H1 (cell line): Measurements from ENCODE around the gene ERP29. TPM values are rescaled to one million over a fixed set of nuclear protein-coding genes. Genes with fewer than 3 reads are reported as not detected.

Source experiments
- CTCF ChIA-PET: fragments of 300-600 bp; sonication (Branson Sonifier 250); formaldehyde crosslinking; loops from one replicate; lab custom pipeline; 2021; ENCODE audit not compliant: partially characterized antibody; lab: Charles Lee
- POLR2A ChIA-PET: fragments of 300-600 bp; sonication (Branson Sonifier 250); formaldehyde crosslinking; loops from one replicate; lab custom pipeline; 2021; ENCODE audit warnings: inconsistent platforms; ENCODE audit not compliant: partially characterized antibody; lab: Charles Lee
- DNase-seq, 2 experiments: peaks; one replicate each; pipeline versions ENCODE4 v3.0.0 to v3.0.0-alpha.2; 2010 to 2022; ENCODE audit warnings: low spot score in 2 of 2, low read depth in 1 of 2, mixed read lengths in 1 of 2
- FAIRE-seq: peaks from 2 replicates; lab custom pipeline; 2011; peaks lifted over from hg19 to GRCh38; lab: Jason Lieb, UNC
- H2AFZ ChIP-seq: 2 replicates; pipeline ENCODE4 v1.8.1; 2012; ENCODE audit warnings: low read length, inconsistent platforms
- H2AK5ac ChIP-seq: 2 replicates; pipeline ENCODE4 v1.6.1; 2013; ENCODE audit warnings: low read depth, low read length
- H2BK120ac ChIP-seq: replicated peaks from 2 replicates; pipeline ENCODE3; 2013; ENCODE audit warnings: low read depth, low read length, inconsistent platforms
- H2BK12ac ChIP-seq: 2 replicates; pipeline ENCODE4 v1.6.1; 2013; ENCODE audit warnings: low read depth, low read length
- H2BK15ac ChIP-seq: 2 replicates; pipeline ENCODE4 v1.6.1; 2013; ENCODE audit warnings: low read length
- H2BK20ac ChIP-seq: 2 replicates; pipeline ENCODE4 v1.6.1; 2013; ENCODE audit warnings: low read length
- H2BK5ac ChIP-seq: 2 replicates; pipeline ENCODE4 v1.6.1; 2013; ENCODE audit warnings: low read depth, low read length
- H3K14ac ChIP-seq: 2 replicates; pipeline ENCODE4 v1.6.1; 2013; ENCODE audit warnings: inconsistent platforms; ENCODE audit not compliant: insufficient read length
- H3K18ac ChIP-seq: 2 replicates; pipeline ENCODE4 v1.6.1; 2013; ENCODE audit warnings: low read length; ENCODE audit errors: extremely low read depth
- H3K23ac ChIP-seq: 2 replicates; pipeline ENCODE4 v1.6.1; 2013; ENCODE audit warnings: inconsistent platforms; ENCODE audit not compliant: insufficient read length
- H3K23me2 ChIP-seq: 2 replicates; pipeline ENCODE4 v1.6.1; 2013; ENCODE audit warnings: low read depth, low read length
- H3K27ac ChIP-seq: 2 replicates; pipeline ENCODE4 v1.6.1; 2011; ENCODE audit warnings: low read depth, low read length, inconsistent platforms
- H3K27me3 ChIP-seq, 4 experiments: replicated peaks in 1 of 4; 1 replicate in 1 of 4; 2 replicates in 3 of 4; pipeline versions ENCODE4 v1.6.1 to v1.8.1; 2011 to 2013; ENCODE audit warnings: low read length in 3 of 4, mild to moderate bottlenecking in 3 of 4, inconsistent platforms in 2 of 4, mixed read lengths in 2 of 4, moderate library complexity in 1 of 4; ENCODE audit not compliant: control insufficient read depth in 3 of 4, insufficient read depth in 3 of 4; ENCODE audit errors: extremely low read depth in 1 of 4
- H3K36me3 ChIP-seq, 4 experiments: 2 replicates each; pipeline versions ENCODE4 v1.6.1 to v1.8.1; 2011 to 2013; ENCODE audit warnings: mild to moderate bottlenecking in 4 of 4, low read length in 3 of 4, moderate library complexity in 2 of 4, control low read depth in 1 of 4, inconsistent platforms in 1 of 4; ENCODE audit not compliant: insufficient read depth in 4 of 4, control insufficient read depth in 2 of 4
- H3K4ac ChIP-seq: replicated peaks from 2 replicates; pipeline ENCODE3; 2013; ENCODE audit warnings: low read length, low read depth, mixed read lengths, inconsistent platforms; ENCODE audit not compliant: insufficient read length
- H3K4me1 ChIP-seq, 4 experiments: replicated peaks in 1 of 4; 1 replicate in 1 of 4; 2 replicates in 3 of 4; pipeline versions ENCODE4 v1.6.1 to v1.8.1; 2011 to 2013; ENCODE audit warnings: low read length in 3 of 4, inconsistent platforms in 2 of 4, mixed read lengths in 1 of 4; ENCODE audit not compliant: insufficient read depth in 4 of 4, control insufficient read depth in 3 of 4
- H3K4me2 ChIP-seq, 2 experiments: 2 replicates each; pipeline versions ENCODE4 v1.6.1 to v1.8.1; 2011 to 2013; ENCODE audit warnings: low read depth in 2 of 2, low read length in 2 of 2, control low read depth in 1 of 2, inconsistent platforms in 1 of 2, mild to moderate bottlenecking in 1 of 2; ENCODE audit not compliant: insufficient read depth in 1 of 2
- H3K4me3 ChIP-seq, 4 experiments: fragments of 200-600, 300-600 bp in 1 of 4; sonication (generic), shearing (Covaris generic), sonication (Bioruptor Twin) in 1 of 4; 2 replicates each; pipeline versions ENCODE4 v1.5.1 to v1.8.1; 2011 to 2016; ENCODE audit warnings: low read length in 4 of 4, low read depth in 3 of 4, control low read depth in 2 of 4, inconsistent platforms in 2 of 4, mild to moderate bottlenecking in 2 of 4, mixed read lengths in 1 of 4, moderate library complexity in 1 of 4; ENCODE audit not compliant: insufficient read depth in 2 of 4; ENCODE audit errors: extremely low read depth in 1 of 4
- H3K56ac ChIP-seq: replicated peaks from 2 replicates; pipeline ENCODE3; 2013; ENCODE audit warnings: low read depth, mild to moderate bottlenecking, mixed read lengths, low read length, inconsistent platforms; ENCODE audit not compliant: insufficient read length
- H3K79me1 ChIP-seq: 2 replicates; pipeline ENCODE4 v1.6.1; 2013; ENCODE audit warnings: low read depth, low read length, control low read depth
- H3K79me2 ChIP-seq, 2 experiments: 2 replicates each; pipeline versions ENCODE4 v1.6.1 to v1.8.1; 2012 to 2013; ENCODE audit warnings: low read length in 2 of 2, mild to moderate bottlenecking in 2 of 2, inconsistent platforms in 1 of 2; ENCODE audit not compliant: insufficient read depth in 2 of 2, control insufficient read depth in 1 of 2
- H3K9ac ChIP-seq, 4 experiments: replicated peaks in 1 of 4; 1 replicate in 1 of 4; 2 replicates in 3 of 4; pipeline versions ENCODE4 v1.6.1 to v1.8.1; 2011 to 2013; ENCODE audit warnings: low read depth in 3 of 4, low read length in 3 of 4, control low read depth in 2 of 4, mild to moderate bottlenecking in 2 of 4, moderate library complexity in 2 of 4, inconsistent platforms in 1 of 4; ENCODE audit errors: extremely low read depth in 1 of 4
- H3K9me3 ChIP-seq, 2 experiments: 2 replicates each; pipeline versions ENCODE4 v1.6.1 to v1.8.1; 2012 to 2013; ENCODE audit warnings: mild to moderate bottlenecking in 2 of 2, moderate library complexity in 2 of 2, control low read depth in 1 of 2, inconsistent platforms in 1 of 2, low read depth in 1 of 2, low read length in 1 of 2, mixed read lengths in 1 of 2; ENCODE audit not compliant: insufficient read depth in 2 of 2
- H4K20me1 ChIP-seq, 2 experiments: replicated peaks in 1 of 2; 2 replicates each; pipeline versions ENCODE3 to v1.8.1; 2011 to 2013; ENCODE audit warnings: inconsistent platforms in 2 of 2, low read length in 2 of 2, mild to moderate bottlenecking in 1 of 2; ENCODE audit not compliant: insufficient read depth in 2 of 2, control insufficient read depth in 1 of 2
- H4K5ac ChIP-seq: 2 replicates; pipeline ENCODE4 v1.6.1; 2013; ENCODE audit warnings: low read length, low read depth, mixed read lengths, inconsistent platforms; ENCODE audit not compliant: insufficient read length
- H4K8ac ChIP-seq: 2 replicates; pipeline ENCODE4 v1.8.0; 2013; ENCODE audit warnings: mild to moderate bottlenecking, moderate library complexity, low read length, inconsistent platforms; ENCODE audit not compliant: insufficient read depth; ENCODE audit errors: extremely low read depth
- H4K91ac ChIP-seq: replicated peaks from 2 replicates; pipeline ENCODE3; 2013; ENCODE audit warnings: low read length, mixed read lengths, inconsistent platforms; ENCODE audit not compliant: insufficient read length
- CBX8 ChIP-seq: fragments of 300-800, 300-1000 bp; sonication (generic); IDR thresholded peaks from 2 replicates; pipeline ENCODE4 v1.7.1; 2016; ENCODE audit warnings: low read depth, low read length, borderline replicate concordance
- CHD2 ChIP-seq: IDR thresholded peaks from 2 replicates; pipeline ENCODE4 v1.6.1; 2012; ENCODE audit warnings: low read length, improper control_type of control experiment
- EP300 ChIP-seq, 2 experiments: IDR thresholded peaks; 1 replicate in 1 of 2; 2 replicates in 1 of 2; pipeline ENCODE4 v1.6.1; 2011 to 2012; ENCODE audit warnings: low read depth in 2 of 2, low read length in 2 of 2, mild to moderate bottlenecking in 2 of 2, borderline replicate concordance in 1 of 2, inconsistent platforms in 1 of 2, moderate library complexity in 1 of 2
- EZH2 ChIP-seq: fragments of 200-600 bp; sonication (generic); IDR thresholded peaks from 2 replicates; pipeline ENCODE4 v1.7.1; 2012; ENCODE audit warnings: low read depth, mild to moderate bottlenecking, moderate library complexity, low read length, inconsistent platforms; ENCODE audit not compliant: severe bottlenecking
- HDAC2 ChIP-seq, 2 experiments: fragments of 300-600 bp in 1 of 2; sonication (generic) in 1 of 2; IDR thresholded peaks; 2 replicates each; pipeline ENCODE4 v1.6.1; 2011 to 2012; ENCODE audit warnings: low read depth in 2 of 2, low read length in 2 of 2, mild to moderate bottlenecking in 2 of 2, moderate library complexity in 2 of 2, borderline replicate concordance in 1 of 2, inconsistent platforms in 1 of 2
- JUND ChIP-seq: IDR thresholded peaks from 2 replicates; pipeline ENCODE4 v1.6.1; 2011; ENCODE audit warnings: mild to moderate bottlenecking, improper control_type of control experiment, low read length
- KDM4A ChIP-seq: IDR thresholded peaks from one replicate; pipeline ENCODE4 v1.7.1; 2012; ENCODE audit warnings: low read depth, mild to moderate bottlenecking, moderate library complexity, low read length, inconsistent platforms; ENCODE audit not compliant: severe bottlenecking
- PHF8 ChIP-seq: fragments of 200-600 bp; sonication (generic); conservative IDR thresholded peaks from 2 replicates; pipeline ENCODE4 v1.7.1; 2012; ENCODE audit warnings: low read depth, mild to moderate bottlenecking, inconsistent platforms, low read length, moderate library complexity
- POLR2AphosphoS5 ChIP-seq: IDR thresholded peaks from 2 replicates; pipeline ENCODE4 v1.6.1; 2011; ENCODE audit warnings: low read depth, low read length
- POU5F1 ChIP-seq: IDR thresholded peaks from 2 replicates; pipeline ENCODE4 v1.6.1; 2011; ENCODE audit warnings: low read depth, mild to moderate bottlenecking, low read length, moderate library complexity
- RNF2 ChIP-seq: fragments of 200-900, 300-1000 bp; sonication (generic); IDR thresholded peaks from 2 replicates; pipeline ENCODE4 v1.7.1; 2016; ENCODE audit warnings: borderline replicate concordance, low read depth, mild to moderate bottlenecking, antibody characterized with exemption, low read length; ENCODE audit not compliant: poor library complexity, severe bottlenecking; ENCODE audit errors: missing control alignments
- SIX5 ChIP-seq: IDR thresholded peaks from 2 replicates; pipeline ENCODE4 v1.6.1; 2011; ENCODE audit warnings: mild to moderate bottlenecking, low read depth, low read length
- SP1 ChIP-seq: IDR thresholded peaks from 2 replicates; pipeline ENCODE4 v1.6.1; 2011; ENCODE audit warnings: low read depth, low read length
- SP2 ChIP-seq: IDR thresholded peaks from 2 replicates; pipeline ENCODE4 v1.6.1; 2012; ENCODE audit warnings: mild to moderate bottlenecking, low read length, inconsistent platforms
- WGBS, 2 experiments: shearing (Covaris generic) in 1 of 2; methylation state at CpG; one replicate each; pipeline versions ENCODE4 v1.1.6 to v1.1.7; 2013 to 2015; ENCODE audit warnings: low lambda C conversion rate in 2 of 2, mixed read lengths in 2 of 2, inconsistent platforms in 1 of 2, low coverage in 1 of 2, missing lambda C conversion rate in 1 of 2; ENCODE audit not compliant: insufficient replicate concordance in 2 of 2, insufficient coverage in 1 of 2, insufficient read length in 1 of 2; ENCODE audit errors: extremely low coverage in 1 of 2, missing lambda C conversion rate in 1 of 2; 5-methylcytosine and 5-hydroxymethylcytosine counted together
- polyA plus RNA-seq, 7 experiments: library from polyadenylated mRNA; depleted of rRNA in 3 of 7; stranded (reverse) in 5 of 7; unstranded in 2 of 7; fragments of >200 nt in 5 of 7; fragments of 200-250 nt in 2 of 7; gene quantifications; 1 replicate in 5 of 7; 2 replicates in 1 of 7; 4 replicates in 1 of 7; pipeline versions ENCODE4 v1.2.1 to v1.2.3, GENCODE V29; 2011 to 2013; ENCODE audit warnings: missing spikeins in 2 of 7, mixed read lengths in 2 of 7
- total RNA-seq: library from RNA; stranded (reverse); fragmentation: NEBNext Ultra II Directional; extraction: Animal tissue kit (Norgen Biotek cat#: 25700); gene quantifications from 2 replicates; pipeline ENCODE4 v1.2.1, GENCODE V29; 2021

ERP29 gene
- total and polyA plus RNA-seq, 2 of the 8 experiments (the other 6 are each of a cell fraction or from before 2014, with no cell fraction given), result 88.7 to 171 TPM

GRCh38 chr12:111964935-111965334 is 48.3 kb upstream of the ERP29 start:
- Histone ChIP-seq H3K36me3 (no peaks in the 10 kb centered on the region), H3K4ac (no peak overlapping the region), H3K18ac (no peak overlapping the region), H3K23ac (no peak overlapping the region), H2BK120ac (no peak overlapping the region), H4K91ac (no peak overlapping the region), H4K8ac (no peak overlapping the region), H3K4me2 (no peak overlapping the region), H3K14ac (no peak overlapping the region), H3K9me3 (0 out of 4 replicates have a peak, but pooled peaks cover 0 to 3% of the 10 kb centered on the region in 2 experiments), H2BK15ac (no peak overlapping the region), H3K23me2 (no peaks in the 10 kb centered on the region), H4K5ac (no peak overlapping the region), H3K4me1 (no peaks in the 10 kb centered on the region), H3K27me3 (no peaks in the 10 kb centered on the region), H3K9ac (no peak overlapping the region), H3K4me3 (no peak overlapping the region), H2BK5ac (no peak overlapping the region), H2BK12ac (no peak overlapping the region), H4K20me1 (no peaks in the 10 kb centered on the region), H3K56ac (no peak overlapping the region), H3K79me1 (no peaks in the 10 kb centered on the region), H2BK20ac (no peak overlapping the region), H2AK5ac (no peak overlapping the region), H2AFZ (no peak overlapping the region), H3K79me2 (no peaks in the 10 kb centered on the region), H3K27ac (no peak overlapping the region)
- CTCF ChIA-PET, result interaction anchor here (0.6 to 0.7 kb wide), 2 partner anchors 19 to 39 kb away, joined by 3 to 4 read pairs; no protein-coding TSS in a partner anchor
- DNase-seq (no peak), FAIRE-seq (no peak)
- POLR2A ChIA-PET, result interaction anchor here (0.7 kb wide), 1 partner anchor 44 kb away, joined by 3 read pairs; no protein-coding TSS in a partner anchor
- WGBS, 2 experiments, result 83% methylated on average over 1 of the region's 1 CpG; no CpG with 5 or more reads in 1 of the 2 experiments
- TF ChIP-seq SIX5, result no peak
- TF ChIP-seq CBX8, result no peak
- TF ChIP-seq POU5F1, result no peak
- TF ChIP-seq POLR2AphosphoS5, result no peak
- TF ChIP-seq PHF8, result no peak
- TF ChIP-seq RNF2, result no peak
- no peak for TF ChIP-seq SP1
- TF ChIP-seq HDAC2 (IDR thresholded peaks at IDR 0.05; ENCODE audit: borderline replicate concordance in 1 of 2, low read depth in 2 of 2, low read length in 2 of 2), result no peak
- TF ChIP-seq EZH2, result no peak
- TF ChIP-seq JUND, result no peak
- no peak for TF ChIP-seq KDM4A
- TF ChIP-seq SP2, result no peak
- TF ChIP-seq EP300 (IDR thresholded peaks at IDR 0.05; ENCODE audit: borderline replicate concordance in 1 of 2, low read depth in 2 of 2, low read length in 2 of 2), result no peak
- no peak for TF ChIP-seq CHD2
